Neural progenitor cell (in vitro differentiated cells): ENCODE results near the gene SUPV3L1.

Experiments
- EZH2 ChIP-seq: fragments of 200-600 bp; sonication (generic); IDR thresholded peaks from 2 replicates; pipeline ENCODE4 v1.6.1; 2017; ENCODE audit warnings: antibody characterized with exemption, mild to moderate bottlenecking, moderate library complexity
- EZH2phosphoT487 ChIP-seq: fragments of 200-600 bp; sonication (generic); IDR thresholded peaks from 2 replicates; pipeline ENCODE4 v1.6.1; 2017; ENCODE audit warnings: antibody characterized with exemption

GRCh38 chr10:69253171-69253570, 73.1 kb downstream of the SUPV3L1 start:
- no peak for TF ChIP-seq EZH2
- TF ChIP-seq EZH2phosphoT487, result no peak
